Pancreas (tissue), 10 donors: ENCODE data around the gene KSR2. TPM values are rescaled to one million over a fixed set of nuclear protein-coding genes. Genes with fewer than 3 reads are reported as not detected.

ENCODE experiments used
- ATAC-seq, 4 donors: fragments of 200-7000 bp; cut with Tn5 transposase; one replicate each; pipeline versions ENCODE4 v1.8.0 to v1.9.1; 2020; ENCODE audit warnings: mild to moderate bottlenecking in 4 of 4, moderate library complexity in 4 of 4
- DNase-seq, 6 donors: peaks; one replicate each; pipeline ENCODE4 v3.0.0-alpha.2; 2020
- FAIRE-seq: peaks from 2 replicates; lab custom pipeline; 2012; peaks lifted over from hg19 to GRCh38; lab: Jason Lieb, UNC
- H3K27ac ChIP-seq, 4 donors: fragments of 200-600 bp; sonication (generic); 1 replicate in 3 of 4; 2 replicates in 1 of 4; pipeline versions ENCODE4 v1.5.0 to v1.8.0; 2020
- H3K27me3 ChIP-seq, 4 donors: fragments of 200-600 bp; one replicate each; pipeline ENCODE4 v1.8.0; 2021
- H3K36me3 ChIP-seq, 3 donors: fragments of 200-600 bp; sonication (generic) in 1 of 3; one replicate each; pipeline versions ENCODE4 v1.5.0 to v1.8.0; 2020 to 2021
- H3K4me1 ChIP-seq, 3 donors: fragments of 200-600 bp; one replicate each; pipeline ENCODE4 v1.8.0; 2021
- H3K4me3 ChIP-seq, 4 donors: fragments of 200-600 bp; sonication (generic) in 2 of 4; one replicate each; pipeline versions ENCODE4 v1.5.0 to v1.8.0; 2020 to 2021
- H3K9me3 ChIP-seq, 4 donors: fragments of 200-600 bp; one replicate each; pipeline ENCODE4 v1.8.0; 2021
- CTCF ChIP-seq, 4 donors: fragments of 200-600 bp; sonication (generic) in 3 of 4; IDR thresholded peaks; one replicate each; pipeline versions ENCODE4 v1.5.0 to v1.8.0; 2021; ENCODE audit warnings: antibody characterized with exemption in 4 of 4
- WGBS, 2 donors: extraction: QIAGEN DNeasy Blood & Tissue Kit; methylation state at CpG; one replicate each; pipeline ENCODE4 v1.1.7; 2013; 5-methylcytosine and 5-hydroxymethylcytosine counted together
- intact Hi-C, 3 donors: fragments of 100-400 bp; cut with DNase I; formaldehyde crosslinking; loops; one replicate each; pipeline versions ENCODE4 v1.11.1 to v1.14.2; 2022
- polyA plus RNA-seq, 2 donors: library from polyadenylated mRNA; stranded (reverse); fragments of 200-250 nt; gene quantifications; one replicate each; pipeline ENCODE4 v1.2.3, GENCODE V29; 2013
- total RNA-seq, 6 donors: library from RNA; stranded (reverse); fragmentation: NEBNext Ultra II Directional in 4 of 6; extraction: Animal tissue kit (Norgen Biotek cat#: 25700) in 4 of 6; gene quantifications; one replicate each; pipeline versions ENCODE4 v1.2.1 to v1.2.4, GENCODE V29; 2021 to 2023
- donor health status: healthy with polysubstance abuse.
- donor health status: DM: no; HTN: no; CAD: no; lungs with moderate emphysema.
- donor health status: DM: no; HTN: no; CAD: no.
- donor health status: control.
- donor health status: control.
- donor health status: Bipolar disorder and iron deficiency.
- donor health status: DM: yes; HTN: yes; CAD: no.
- donor health status: DM: no; HTN: no; CAD: no.
- donor health status: DM: no; HTN: no; CAD: no.
- donor health status: DM: yes; HTN: yes; CAD: no.

Gene KSR2
- total and polyA plus RNA-seq, 8 donors: 0.68 to 1.8 (median 1.3) TPM

- TF ChIP-seq CTCF (IDR thresholded peaks at IDR 0.05): no peak
- no peaks in the 10 kb centered on the region for H3K36me3 ChIP-seq
- no peak for FAIRE-seq
- no peak overlapping the region for H3K4me3 ChIP-seq
- H3K27ac ChIP-seq: no peak overlapping the region
- WGBS, 2 donors: 80 to 86% methylated on average over 4 of the region's 4 CpGs
- H3K4me1 ChIP-seq: no peaks in the 10 kb centered on the region
- DNase-seq: no peak
- no peaks in the 10 kb centered on the region for H3K9me3 ChIP-seq
- intact Hi-C loops: no loop called here
- no peaks in the 10 kb centered on the region for H3K27me3 ChIP-seq
- ATAC-seq: no peak
These were observed 176.3 kb downstream of the KSR2 start for GRCh38 chr12:117792471-117792870.

- 65 to 66% methylated on average over 2 of the region's 2 CpGs for WGBS, 2 donors
These were observed 177.8 kb downstream of the KSR2 start for GRCh38 chr12:117790948-117791347.

GRCh38 chr12:117790198-117790597, 178.6 kb downstream of the KSR2 start:
- Histone ChIP-seq H3K27ac (no peak overlapping the region), H3K36me3 (no peaks in the 10 kb centered on the region), H3K4me3 (no peak overlapping the region), H3K4me1 (no peaks in the 10 kb centered on the region), H3K27me3 (no peaks in the 10 kb centered on the region), H3K9me3 (no peaks in the 10 kb centered on the region)
- no peak for TF ChIP-seq CTCF (IDR thresholded peaks at IDR 0.05)
- no peak for ATAC-seq
- 78 to 83% methylated on average over 2 of the region's 2 CpGs for WGBS, 2 donors
- no peak for DNase-seq
- intact Hi-C loops: no loop called here
- FAIRE-seq: no peak

More at GRCh38 chr12:117790948-117791347, 177.8 kb downstream of the KSR2 start:
- no peaks in the 10 kb centered on the region for H3K9me3 ChIP-seq
- DNase-seq (no peak), ATAC-seq (no peak), FAIRE-seq (no peak)
- no peaks in the 10 kb centered on the region for H3K27me3 ChIP-seq
- no peaks in the 10 kb centered on the region for H3K36me3 ChIP-seq
- no peak overlapping the region for H3K4me3 ChIP-seq
- TF ChIP-seq CTCF (IDR thresholded peaks at IDR 0.05): no peak
- H3K4me1 ChIP-seq: no peaks in the 10 kb centered on the region
- H3K27ac ChIP-seq: no peak overlapping the region
- intact Hi-C loops: no loop called here

- Histone ChIP-seq H3K4me1 (no peaks in the 10 kb centered on the region), H3K27ac (no peak overlapping the region), H3K9me3 (no peaks in the 10 kb centered on the region), H3K36me3 (no peaks in the 10 kb centered on the region), H3K27me3 (no peaks in the 10 kb centered on the region), H3K4me3 (no peak overlapping the region)
- DNase-seq (no peak), FAIRE-seq (no peak), ATAC-seq (no peak)
- 56 to 57% methylated on average over 7 of the region's 7 CpGs for WGBS, 2 donors
- intact Hi-C loops: no loop called here
- no peak for TF ChIP-seq CTCF (IDR thresholded peaks at IDR 0.05)
These were observed 179.4 kb downstream of the KSR2 start for GRCh38 chr12:117789195-117789912.

GRCh38 chr12:117778656-117779055, 190.1 kb downstream of the KSR2 start:
- no peaks in the 10 kb centered on the region for H3K36me3 ChIP-seq
- H3K27me3 ChIP-seq: no peaks in the 10 kb centered on the region
- WGBS, 2 donors: 81 to 88% methylated on average over 5 of the region's 5 CpGs
- no peak overlapping the region for H3K4me3 ChIP-seq
- intact Hi-C loops: no loop called here
- H3K4me1 ChIP-seq: no peaks in the 10 kb centered on the region
- ATAC-seq (no peak), FAIRE-seq (no peak), DNase-seq (no peak)
- TF ChIP-seq CTCF (IDR thresholded peaks at IDR 0.05): no peak
- no peak overlapping the region for H3K27ac ChIP-seq
- no peaks in the 10 kb centered on the region for H3K9me3 ChIP-seq
